Tibial artery (tissue), 4 donors: ENCODE measurements around the gene TMEM18.

Experiments
- DNase-seq, 2 donors: peaks; one replicate each; pipeline ENCODE4 v3.0.0-alpha.2; 2019
- H3K27ac ChIP-seq, 2 donors: fragments of 200-600 bp; sonication (generic) in 1 of 2; 1 replicate in 1 of 2; 2 replicates in 1 of 2; pipeline ENCODE4 v1.5.1; 2018 to 2019; ENCODE audit warnings: mild to moderate bottlenecking in 1 of 2
- H3K27me3 ChIP-seq, 2 donors: fragments of 200-600 bp; sonication (generic) in 1 of 2; one replicate each; pipeline versions ENCODE4 v1.5.1 to v1.6.0; 2016 to 2019
- H3K36me3 ChIP-seq, 3 donors: fragments of 200-600 bp; sonication (generic) in 2 of 3; one replicate each; pipeline ENCODE4 v1.5.1; 2016 to 2019; ENCODE audit warnings: mild to moderate bottlenecking in 2 of 3
- H3K4me1 ChIP-seq, 4 donors: fragments of 200-600 bp; sonication (generic) in 2 of 4; 1 replicate in 3 of 4; 2 replicates in 1 of 4; pipeline ENCODE4 v1.5.1; 2016 to 2019
- H3K4me3 ChIP-seq, 2 donors: fragments of 200-600 bp; sonication (generic) in 1 of 2; 1 replicate in 1 of 2; 2 replicates in 1 of 2; pipeline ENCODE4 v1.5.1; 2018 to 2019; ENCODE audit warnings: mild to moderate bottlenecking in 2 of 2
- H3K9me3 ChIP-seq, 3 donors: fragments of 200-600 bp; sonication (generic) in 1 of 3; one replicate each; pipeline ENCODE4 v1.5.1; 2016 to 2019
- CTCF ChIP-seq, 2 experiments: fragments of 200-600 bp in 1 of 2; fragments of 450-650 bp in 1 of 2; IDR thresholded peaks; one replicate each; pipeline ENCODE4 v1.5.1; 2017 to 2019; ENCODE audit warnings: antibody characterized with exemption in 2 of 2, mild to moderate bottlenecking in 1 of 2, moderate library complexity in 1 of 2
- intact Hi-C: fragments of 100-400 bp; cut with DNase I; formaldehyde crosslinking; loops from one replicate; pipeline ENCODE4 v1.15.0; 2023; ENCODE audit warnings: low total_unique reads

TMEM18 gene

GRCh38 chr2:624551-625347 is 52.5 kb downstream of the TMEM18 start:
- no peaks in the 10 kb centered on the region for H3K36me3 ChIP-seq
- DNase-seq, result no peak
- H3K27ac ChIP-seq, result no peak overlapping the region
- TF ChIP-seq CTCF (IDR thresholded peaks at IDR 0.05), result no peak
- H3K9me3 ChIP-seq, result no peaks in the 10 kb centered on the region
- no peaks in the 10 kb centered on the region for H3K4me1 ChIP-seq
- no peak overlapping the region for H3K4me3 ChIP-seq
- intact Hi-C loops, result no loop called here
- no peaks in the 10 kb centered on the region for H3K27me3 ChIP-seq

- no peaks in the 10 kb centered on the region for H3K27me3 ChIP-seq
- intact Hi-C loops, result no loop called here
Observed at GRCh38 chr2:624096-624495, 53.1 kb downstream of the TMEM18 start.

GRCh38 chr2:623130-623922 is 53.9 kb downstream of the TMEM18 start:
- peak in 1 of 2 donors; percentile 32 for DNase-seq
- no peak for TF ChIP-seq CTCF (IDR thresholded peaks at IDR 0.05)
- H3K36me3 ChIP-seq, result no peaks in the 10 kb centered on the region
- H3K27me3 ChIP-seq, result no peaks in the 10 kb centered on the region
- H3K4me3 ChIP-seq, result no peak overlapping the region
- H3K4me1 ChIP-seq, result no peaks in the 10 kb centered on the region
- peaks cover 4 to 7% (median 4%) of the 10 kb centered on the region in 3 donors for H3K9me3 ChIP-seq
- no peak overlapping the region for H3K27ac ChIP-seq
- intact Hi-C loops, result no loop called here

More at GRCh38 chr2:624096-624495, 53.1 kb downstream of the TMEM18 start:
- Histone ChIP-seq H3K9me3 (no peaks in the 10 kb centered on the region), H3K27ac (no peak overlapping the region), H3K4me1 (no peaks in the 10 kb centered on the region), H3K4me3 (no peak overlapping the region), H3K36me3 (no peaks in the 10 kb centered on the region)
- no peak for TF ChIP-seq CTCF (IDR thresholded peaks at IDR 0.05)
- DNase-seq, result no peak

GRCh38 chr2:622357-622756 is 54.8 kb downstream of the TMEM18 start:
- Histone ChIP-seq H3K27ac (no peak overlapping the region), H3K27me3 (no peaks in the 10 kb centered on the region), H3K9me3 (peaks cover 4 to 13% (median 8%) of the 10 kb centered on the region in 3 donors), H3K36me3 (no peaks in the 10 kb centered on the region), H3K4me3 (no peak overlapping the region), H3K4me1 (no peaks in the 10 kb centered on the region)
- intact Hi-C loops, result no loop called here
- no peak for TF ChIP-seq CTCF (IDR thresholded peaks at IDR 0.05)
- DNase-seq, result no peak

GRCh38 chr2:621303-622099 is 55.7 kb downstream of the TMEM18 start:
- H3K9me3 ChIP-seq, result peaks cover 4 to 13% (median 8%) of the 10 kb centered on the region in 3 donors
- no peak for DNase-seq
- H3K4me3 ChIP-seq, result no peak overlapping the region
- H3K27me3 ChIP-seq, result no peaks in the 10 kb centered on the region
- no peak for TF ChIP-seq CTCF (IDR thresholded peaks at IDR 0.05)
- intact Hi-C loops, result no loop called here
- no peak overlapping the region for H3K27ac ChIP-seq
- no peaks in the 10 kb centered on the region for H3K36me3 ChIP-seq
- no peaks in the 10 kb centered on the region for H3K4me1 ChIP-seq
